ENCODE results near the gene FADS3.

DNA sequence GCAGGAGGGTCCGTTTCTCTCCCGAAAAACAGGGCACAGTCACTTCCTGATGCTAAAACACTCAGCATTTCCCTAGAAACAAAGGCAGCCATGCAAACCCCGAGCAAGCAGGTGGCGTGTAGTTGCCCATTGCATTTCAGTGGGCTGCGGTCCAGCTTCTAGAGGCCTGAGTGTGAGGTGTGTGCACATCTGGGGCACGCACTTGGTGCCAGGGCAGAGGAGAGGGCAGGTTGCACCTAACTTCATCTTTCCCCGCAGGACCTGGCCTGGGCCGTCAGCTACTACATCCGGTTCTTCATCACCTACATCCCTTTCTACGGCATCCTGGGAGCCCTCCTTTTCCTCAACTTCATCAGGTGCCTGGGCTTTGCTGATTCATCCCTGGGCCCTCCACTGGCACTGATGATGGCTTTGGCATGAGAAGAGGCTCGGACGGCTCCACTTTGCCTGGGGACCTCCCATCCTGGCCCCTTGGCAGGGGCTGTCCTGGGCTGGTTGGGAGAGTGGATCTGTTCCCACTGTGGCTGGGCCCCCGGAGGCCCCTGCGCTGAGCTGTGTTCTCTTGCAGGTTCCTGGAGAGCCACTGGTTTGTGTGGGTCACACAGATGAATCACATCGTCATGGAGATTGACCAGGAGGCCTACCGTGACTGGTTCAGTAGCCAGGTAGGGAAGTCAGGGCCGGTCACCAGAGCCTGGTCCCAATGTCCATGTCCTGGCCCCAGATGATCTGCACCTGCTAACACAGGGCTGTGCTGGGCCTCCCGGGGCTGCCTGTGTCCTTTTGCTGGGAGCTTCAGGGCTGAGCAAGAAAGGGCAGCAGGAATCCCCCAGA is 28.4 kb downstream of the FADS3 start:
- no peak for TF ChIP-seq POLR2A (IDR thresholded peaks at IDR 0.05)
- TF ChIP-seq, protein P1, sequence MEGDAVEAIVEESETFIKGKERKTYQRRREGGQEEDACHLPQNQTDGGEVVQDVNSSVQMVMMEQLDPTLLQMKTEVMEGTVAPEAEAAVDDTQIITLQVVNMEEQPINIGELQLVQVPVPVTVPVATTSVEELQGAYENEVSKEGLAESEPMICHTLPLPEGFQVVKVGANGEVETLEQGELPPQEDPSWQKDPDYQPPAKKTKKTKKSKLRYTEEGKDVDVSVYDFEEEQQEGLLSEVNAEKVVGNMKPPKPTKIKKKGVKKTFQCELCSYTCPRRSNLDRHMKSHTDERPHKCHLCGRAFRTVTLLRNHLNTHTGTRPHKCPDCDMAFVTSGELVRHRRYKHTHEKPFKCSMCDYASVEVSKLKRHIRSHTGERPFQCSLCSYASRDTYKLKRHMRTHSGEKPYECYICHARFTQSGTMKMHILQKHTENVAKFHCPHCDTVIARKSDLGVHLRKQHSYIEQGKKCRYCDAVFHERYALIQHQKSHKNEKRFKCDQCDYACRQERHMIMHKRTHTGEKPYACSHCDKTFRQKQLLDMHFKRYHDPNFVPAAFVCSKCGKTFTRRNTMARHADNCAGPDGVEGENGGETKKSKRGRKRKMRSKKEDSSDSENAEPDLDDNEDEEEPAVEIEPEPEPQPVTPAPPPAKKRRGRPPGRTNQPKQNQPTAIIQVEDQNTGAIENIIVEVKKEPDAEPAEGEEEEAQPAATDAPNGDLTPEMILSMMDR (IDR thresholded peaks at IDR 0.05) = no peak

Measured in Peyer's patch (tissue), 4 donors.